GM10248 (cell line): ENCODE data around the gene TAF9.
"Not testable (repeated sequence)": the region's sequence is repeated elsewhere in the genome, so short reads cannot be mapped to it uniquely, and the experiment has no call there.

Experiments
- CTCF ChIA-PET: fragments of 300-600 bp; sonication (Branson Sonifier 250); formaldehyde crosslinking; extraction: SDS; loops from one replicate; lab custom pipeline; 2021; ENCODE audit warnings: antibody characterized with exemption; lab: Yijun Ruan, JAX
- POLR2A ChIA-PET: fragments of 350-650 bp; sonication (Branson Sonifier 250); formaldehyde crosslinking; extraction: SDS; loops from one replicate; lab custom pipeline; 2020; ENCODE audit warnings: antibody characterized with exemption; lab: Yijun Ruan, JAX
- DNase-seq: peaks from one replicate; pipeline ENCODE4 v3.0.0; 2012; ENCODE audit errors: extremely low spot score
- TF ChIP-seq, protein P1 (sequence below): IDR thresholded peaks from 2 replicates; pipeline ENCODE4 v1.5.1; 2012; ENCODE audit warnings: mild to moderate bottlenecking, low read depth; ENCODE audit errors: extremely low read depth, missing control alignments, control extremely low read depth

TAF9 gene

DNA sequence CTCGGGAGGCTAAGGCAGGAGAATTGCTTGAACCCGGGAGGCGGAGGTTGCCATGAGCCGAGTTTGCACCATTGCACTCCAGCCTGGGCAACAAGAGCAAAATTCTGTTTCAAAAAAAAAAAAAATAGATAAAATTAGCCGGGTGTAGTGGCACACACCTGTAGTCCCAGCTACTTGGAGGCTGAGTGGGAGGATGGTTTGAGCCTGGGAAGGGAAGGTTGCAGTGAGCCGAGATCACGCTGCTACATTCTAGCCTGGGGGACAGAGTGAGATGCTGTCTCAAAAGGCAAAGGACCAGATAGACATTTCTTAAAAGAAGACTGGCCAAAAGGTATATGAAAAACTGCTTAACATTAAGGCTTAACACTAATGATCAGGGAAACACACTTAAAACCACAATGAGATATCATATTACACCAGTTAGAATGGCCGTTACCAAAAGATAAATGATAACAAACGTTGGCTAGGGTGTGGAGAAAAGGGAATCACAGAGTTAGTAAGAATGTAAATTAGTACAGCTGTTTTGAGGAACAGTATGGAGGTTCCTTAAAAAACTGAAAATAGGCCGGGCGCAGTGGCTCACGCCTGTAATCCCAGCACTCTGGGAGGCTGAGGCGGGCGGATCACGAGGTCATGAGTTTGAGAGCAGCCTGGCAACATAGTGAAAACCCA lies 35.5 kb upstream of the TAF9 start:
- ChIA-PET POLR2A (no interaction called here), CTCF (interaction anchor here (0.9 to 1.5 kb wide), 2 partner anchors 10 to 312 kb away, joined by 3 read pairs; no protein-coding TSS in a partner anchor)
- DNase-seq: no peak
- TF ChIP-seq, protein P1, sequence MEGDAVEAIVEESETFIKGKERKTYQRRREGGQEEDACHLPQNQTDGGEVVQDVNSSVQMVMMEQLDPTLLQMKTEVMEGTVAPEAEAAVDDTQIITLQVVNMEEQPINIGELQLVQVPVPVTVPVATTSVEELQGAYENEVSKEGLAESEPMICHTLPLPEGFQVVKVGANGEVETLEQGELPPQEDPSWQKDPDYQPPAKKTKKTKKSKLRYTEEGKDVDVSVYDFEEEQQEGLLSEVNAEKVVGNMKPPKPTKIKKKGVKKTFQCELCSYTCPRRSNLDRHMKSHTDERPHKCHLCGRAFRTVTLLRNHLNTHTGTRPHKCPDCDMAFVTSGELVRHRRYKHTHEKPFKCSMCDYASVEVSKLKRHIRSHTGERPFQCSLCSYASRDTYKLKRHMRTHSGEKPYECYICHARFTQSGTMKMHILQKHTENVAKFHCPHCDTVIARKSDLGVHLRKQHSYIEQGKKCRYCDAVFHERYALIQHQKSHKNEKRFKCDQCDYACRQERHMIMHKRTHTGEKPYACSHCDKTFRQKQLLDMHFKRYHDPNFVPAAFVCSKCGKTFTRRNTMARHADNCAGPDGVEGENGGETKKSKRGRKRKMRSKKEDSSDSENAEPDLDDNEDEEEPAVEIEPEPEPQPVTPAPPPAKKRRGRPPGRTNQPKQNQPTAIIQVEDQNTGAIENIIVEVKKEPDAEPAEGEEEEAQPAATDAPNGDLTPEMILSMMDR: no peak

DNA sequence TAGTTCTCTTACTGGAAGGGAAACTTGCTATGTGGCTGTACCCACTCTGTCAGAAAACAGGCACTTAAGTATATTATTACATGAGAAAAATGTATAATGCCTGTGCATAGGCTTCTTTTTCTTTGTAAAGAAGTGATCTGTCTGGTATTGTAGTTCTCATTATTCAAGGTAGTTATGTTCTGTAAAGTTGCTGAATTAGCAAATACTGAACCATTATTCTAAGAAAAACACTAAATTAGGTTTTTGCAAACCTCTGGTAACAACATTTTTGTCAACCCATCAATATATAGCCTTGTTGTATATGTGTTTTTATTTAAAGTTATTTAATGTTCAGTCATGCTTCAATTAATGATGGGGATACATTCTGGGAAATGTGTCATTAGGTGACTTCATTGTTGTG lies 9.1 kb upstream of the TAF9 start:
- CTCF ChIA-PET: no interaction called here

GRCh38 chr5:69374911-69375446 lies 5.7 kb upstream of the TAF9 start:
- ChIA-PET CTCF (interaction anchor here (1.1 kb wide), 1 partner anchor 281 kb away, joined by 5 read pairs; the partner anchor contains the start of gene SLC30A5), POLR2A (interaction anchor here (1.5 kb wide), 1 partner anchor 93 kb away, joined by 3 read pairs; no protein-coding TSS in a partner anchor)
- TF ChIP-seq, protein P1: no peak
- DNase-seq: peak; percentile 45

More for the DNA sequence above, 9.1 kb upstream of the TAF9 start:
- TF ChIP-seq, protein P1: no peak
- no peak for DNase-seq
- POLR2A ChIA-PET: no interaction called here

DNA sequence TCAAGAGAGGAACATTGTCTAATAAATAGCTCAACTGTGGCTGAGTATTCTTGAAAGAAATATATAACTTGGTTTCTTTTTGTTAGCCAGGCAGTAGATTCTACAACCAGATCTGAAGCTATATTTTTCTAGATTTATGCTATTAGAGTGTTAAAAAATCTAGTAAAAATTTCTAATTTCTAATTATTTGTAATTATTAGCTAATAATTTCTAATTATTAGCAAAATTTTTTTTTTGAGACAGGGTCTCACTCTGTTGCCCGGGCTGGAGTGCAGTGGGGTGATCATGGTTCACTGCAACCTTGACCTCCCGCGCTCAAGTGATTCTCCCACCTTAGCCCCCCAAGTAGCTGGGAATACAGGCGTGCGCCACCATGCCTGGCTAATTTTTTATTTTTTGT lies 3.1 kb upstream of the TAF9 start:
- ChIA-PET POLR2A (interaction anchor here (0.6 kb wide), 2 partner anchors 148 to 993 kb away, joined by 3 read pairs; no protein-coding TSS in a partner anchor), CTCF (interaction anchor here (0.7 to 2.1 kb wide), 7 partner anchors 11 to 278 kb away, joined by 3 to 9 read pairs (median 5); partner anchors contain the start of gene SLC30A5)
- TF ChIP-seq, protein P1: no peak
- no peak for DNase-seq

DNA sequence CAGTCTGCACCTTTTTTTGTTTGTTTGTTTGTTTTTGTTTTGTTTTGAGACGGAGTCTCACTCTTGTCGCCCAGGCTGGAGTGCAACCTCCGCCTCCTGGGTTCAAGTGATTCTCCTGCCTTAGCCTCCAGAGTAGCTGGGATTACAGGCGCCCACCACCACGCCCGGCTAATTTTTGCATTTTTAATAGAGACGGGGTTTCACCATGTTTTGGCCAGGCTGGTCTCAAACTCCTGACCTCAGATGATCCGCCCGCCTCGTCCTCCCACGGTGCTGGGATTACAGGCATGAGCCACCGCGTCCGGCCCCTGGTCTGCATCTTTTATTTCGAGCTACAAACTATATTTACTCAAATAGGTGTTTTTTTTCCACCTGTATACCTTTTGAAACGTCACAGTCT lies 1.0 kb upstream of the TAF9 start:
- DNase-seq, POLR2A ChIA-PET: not testable (repeated sequence)
- CTCF ChIA-PET: interaction anchor here (0.9 to 1.0 kb wide), 2 partner anchors 105 to 186 kb away, joined by 3 to 4 read pairs; no protein-coding TSS in a partner anchor

DNA sequence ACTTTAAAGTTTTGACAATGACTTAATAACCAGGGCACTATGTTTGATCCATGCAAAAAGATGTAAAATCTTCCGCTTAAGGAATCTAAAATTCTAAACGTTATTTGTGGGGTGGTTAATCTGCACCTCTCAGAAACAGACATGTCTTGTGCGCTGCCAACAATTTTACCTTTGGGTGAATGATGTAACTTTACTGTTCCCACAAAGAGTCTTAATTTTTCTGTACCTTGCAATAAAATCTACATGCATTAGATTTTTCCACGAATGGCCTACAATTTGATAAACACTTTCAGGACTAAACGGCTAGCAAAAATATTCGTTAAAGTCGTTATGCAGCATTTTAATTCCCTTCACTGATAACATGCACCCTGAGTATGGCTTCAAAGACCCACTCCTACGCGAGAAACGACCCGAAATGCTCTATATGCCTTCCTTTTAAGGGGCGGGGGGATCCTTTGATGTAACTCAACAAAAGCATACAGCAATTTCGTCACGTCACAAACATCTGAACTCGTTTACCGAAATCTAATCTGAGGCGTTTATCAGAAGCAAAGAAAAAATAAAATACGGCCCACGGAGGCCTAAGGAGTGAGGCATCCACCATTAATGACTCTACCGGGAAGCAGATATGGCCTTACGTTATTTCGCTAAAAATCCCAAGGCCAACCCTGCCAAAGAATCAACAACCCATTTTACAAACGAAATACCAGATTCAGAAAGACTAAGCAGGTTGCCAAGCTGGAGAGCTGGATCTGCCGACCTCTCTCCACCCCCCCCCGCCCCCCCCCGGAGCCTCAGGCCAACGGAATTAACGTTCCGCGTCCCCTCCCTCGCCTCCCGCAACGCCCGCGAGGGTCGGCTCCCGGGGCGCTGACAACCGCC lies 621 bp downstream of the TAF9 start:
- no peak for DNase-seq
- POLR2A ChIA-PET: no interaction called here

More for the DNA sequence above, 621 bp downstream of the TAF9 start:
- TF ChIP-seq, protein P1: no peak
- CTCF ChIA-PET: no interaction called here
